NCI-H748 (cell line): ENCODE measurements around the gene FKBP1C.
"Not testable (repeated sequence)": the region's sequence is repeated elsewhere in the genome, so short reads cannot be mapped to it uniquely, and the experiment has no call there.

Source experiments
- DNase-seq: peaks from one replicate; lab custom pipeline; 2025; ENCODE audit not compliant: unreplicated experiment; lab: John Stamatoyannopoulos, UW

FKBP1C gene

GRCh38 chr6:63211343-63211742, at the start of gene FKBP1C:
TSS of gene FKBP1C (plus strand) at chr6:63211469.
- DNase-seq = not testable (repeated sequence)

GRCh38 chr6:63164047-63164803, 47.0 kb upstream of the FKBP1C start:
- DNase-seq = not testable (repeated sequence)

- no peak for DNase-seq
Measured at GRCh38 chr6:63174173-63174572, 37.1 kb upstream of the FKBP1C start.

GRCh38 chr6:63176181-63176580, 35.1 kb upstream of the FKBP1C start:
- DNase-seq = no peak

GRCh38 chr6:63180367-63180766, 30.9 kb upstream of the FKBP1C start:
- DNase-seq = no peak

- no peak for DNase-seq
Measured at GRCh38 chr6:63186970-63187369, 24.3 kb upstream of the FKBP1C start.

- DNase-seq = no peak
Measured at GRCh38 chr6:63188828-63189227, 22.4 kb upstream of the FKBP1C start.

- DNase-seq = no peak
Measured at GRCh38 chr6:63193324-63193723, 17.9 kb upstream of the FKBP1C start.

GRCh38 chr6:63197741-63198140, 13.5 kb upstream of the FKBP1C start:
- DNase-seq = no peak

GRCh38 chr6:63213325-63213724, 2.1 kb downstream of the FKBP1C start:
- no peak for DNase-seq

- DNase-seq = no peak
Measured at GRCh38 chr6:63214816-63215215, 3.5 kb downstream of the FKBP1C start.

- no peak for DNase-seq
Measured at GRCh38 chr6:63224179-63224578, 12.9 kb downstream of the FKBP1C start.

- DNase-seq = not testable (repeated sequence)
Measured at GRCh38 chr6:63225987-63226386, 14.7 kb downstream of the FKBP1C start.

- not testable (repeated sequence) for DNase-seq
Measured at GRCh38 chr6:63227928-63228894, 16.9 kb downstream of the FKBP1C start.

GRCh38 chr6:63230027-63230426, 18.8 kb downstream of the FKBP1C start:
- not testable (repeated sequence) for DNase-seq

GRCh38 chr6:63230511-63230910, 19.2 kb downstream of the FKBP1C start:
- DNase-seq = not testable (repeated sequence)

GRCh38 chr6:63236398-63236817, 25.1 kb downstream of the FKBP1C start:
- no peak for DNase-seq

GRCh38 chr6:63245420-63245819, 34.2 kb downstream of the FKBP1C start:
- DNase-seq = peak; percentile 25

GRCh38 chr6:63245909-63246308, 34.6 kb downstream of the FKBP1C start:
- peak; percentile 13 for DNase-seq

GRCh38 chr6:63246581-63246980, 35.3 kb downstream of the FKBP1C start:
- no peak for DNase-seq

- no peak for DNase-seq
Measured at GRCh38 chr6:63249875-63250482, 38.7 kb downstream of the FKBP1C start.
